IPS DF 4.7 (cell line): ENCODE results near the gene GRM1.
"Not testable (repeated sequence)": the region's sequence is repeated elsewhere in the genome, so short reads cannot be mapped to it uniquely, and the experiment has no call there.

Experiments used
- DNase-seq: peaks from one replicate; pipeline ENCODE4 v3.0.0-alpha.2; 2013; ENCODE audit warnings: low spot score; ENCODE audit errors: extremely low read depth

Gene GRM1

DNA sequence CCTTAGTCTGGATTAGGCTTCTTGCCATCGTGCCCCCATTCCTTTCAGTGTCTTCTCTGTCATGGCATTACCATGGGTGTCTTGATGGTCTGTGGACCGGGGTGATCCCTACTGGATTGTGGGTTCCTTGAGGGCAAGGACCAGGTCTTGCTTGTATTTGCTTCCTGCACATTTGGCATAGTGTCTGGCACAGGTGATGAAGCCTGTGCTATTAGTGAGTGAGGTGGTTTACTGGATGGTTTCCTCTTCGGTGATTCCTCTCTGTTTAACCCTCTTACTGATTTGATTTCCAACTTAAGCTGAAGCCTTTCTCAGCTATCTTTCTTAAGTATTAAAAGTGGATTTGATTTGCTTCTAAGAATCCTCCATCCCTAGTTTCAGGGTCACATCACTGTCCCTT is 162.3 kb downstream of the GRM1 start:
- no peak for DNase-seq

DNA sequence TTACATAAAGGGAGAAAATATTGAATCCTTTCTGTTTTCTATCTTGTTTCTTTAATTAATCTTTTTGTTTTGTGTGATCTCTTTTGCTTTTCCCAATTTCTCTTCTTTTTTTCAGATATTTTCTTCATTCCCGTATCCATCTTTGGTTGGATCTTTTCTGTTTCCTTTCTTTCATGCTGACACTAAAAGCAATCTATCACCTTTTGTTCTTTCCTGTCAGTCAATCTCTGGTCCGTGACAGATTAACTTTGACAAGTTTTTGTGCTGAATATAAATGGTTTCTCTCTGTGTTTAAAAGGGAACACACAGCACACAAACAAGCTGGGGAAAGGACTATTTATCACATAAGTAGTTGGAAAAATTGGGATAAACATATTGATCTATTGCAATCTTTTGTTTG is 162.8 kb downstream of the GRM1 start:
- DNase-seq = no peak

DNA sequence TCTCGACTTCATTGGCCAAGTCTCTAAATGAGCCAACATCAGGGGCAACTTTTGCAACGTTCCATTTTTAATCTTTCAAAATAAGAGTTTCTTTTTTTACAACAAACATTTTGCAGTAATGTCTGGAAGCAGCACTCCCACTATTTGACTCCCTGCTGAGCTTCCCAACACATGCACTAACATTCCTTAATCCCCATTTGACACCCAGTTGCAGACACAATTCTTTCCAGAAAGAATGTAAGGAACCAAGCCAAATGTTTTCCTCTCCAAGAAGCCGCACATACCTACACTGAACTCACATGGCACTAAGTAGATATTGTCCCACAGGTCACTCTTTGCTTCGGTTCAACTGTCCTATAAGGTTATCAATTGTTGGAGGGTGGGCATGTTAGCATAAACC is 165.6 kb downstream of the GRM1 start:
- DNase-seq = no peak

DNA sequence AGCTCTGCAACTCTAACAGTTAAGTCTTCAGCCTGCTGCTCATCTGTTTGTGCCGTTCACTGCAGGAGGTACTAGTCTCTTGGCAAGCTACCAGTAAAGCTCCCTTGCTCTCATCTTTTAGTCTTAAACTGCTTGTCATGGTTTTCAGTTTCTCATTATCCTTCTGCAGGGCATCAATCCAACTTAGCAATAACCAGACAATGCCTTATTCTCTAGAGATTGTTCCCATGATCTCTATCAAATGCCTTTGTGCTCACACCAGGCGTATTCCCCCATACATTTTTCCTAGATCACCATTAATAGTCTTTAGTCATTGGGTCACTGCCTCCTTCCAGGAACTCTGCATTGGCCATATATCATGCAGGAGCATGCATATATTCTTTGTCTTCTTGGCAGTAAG is 171.3 kb downstream of the GRM1 start:
- no peak for DNase-seq

DNA sequence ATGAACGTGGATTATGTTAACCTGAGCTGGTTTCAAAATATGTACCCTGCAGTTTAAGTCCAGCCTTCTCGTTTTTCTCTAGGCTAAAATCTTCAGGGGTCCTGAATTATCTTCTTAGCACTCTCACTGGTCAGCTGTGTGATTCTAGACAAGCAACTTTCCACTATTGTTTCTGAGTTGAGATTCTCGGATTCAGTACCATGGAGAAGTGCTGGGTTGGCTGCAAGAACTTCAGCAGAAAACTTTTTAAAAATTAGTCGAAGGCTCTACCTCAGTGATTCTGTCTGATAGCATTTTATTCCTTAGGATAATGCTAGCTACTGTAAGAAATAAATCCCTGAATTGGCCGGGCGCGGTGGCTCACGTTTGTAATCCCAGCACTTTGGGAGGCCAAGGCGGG is 173.7 kb downstream of the GRM1 start:
- no peak for DNase-seq

DNA sequence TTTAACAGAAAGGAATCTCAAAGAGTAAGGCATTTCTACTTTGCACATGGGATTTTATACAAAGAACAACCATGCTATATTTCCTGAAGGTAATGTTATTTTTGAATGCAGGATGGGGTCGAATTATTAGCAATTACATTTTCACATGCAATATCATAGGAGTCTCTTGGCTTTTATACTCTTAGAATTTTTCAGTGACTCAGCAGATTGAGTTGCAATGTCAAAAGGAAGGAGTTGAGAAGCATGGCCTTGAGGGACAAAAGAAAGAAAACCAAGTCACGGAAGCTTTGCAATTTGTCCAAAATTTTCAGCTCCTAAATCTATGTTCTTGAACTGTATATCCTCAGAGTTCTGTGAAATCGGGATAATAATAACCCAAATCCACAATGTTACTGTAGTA is 181.1 kb downstream of the GRM1 start:
- DNase-seq = no peak

DNA sequence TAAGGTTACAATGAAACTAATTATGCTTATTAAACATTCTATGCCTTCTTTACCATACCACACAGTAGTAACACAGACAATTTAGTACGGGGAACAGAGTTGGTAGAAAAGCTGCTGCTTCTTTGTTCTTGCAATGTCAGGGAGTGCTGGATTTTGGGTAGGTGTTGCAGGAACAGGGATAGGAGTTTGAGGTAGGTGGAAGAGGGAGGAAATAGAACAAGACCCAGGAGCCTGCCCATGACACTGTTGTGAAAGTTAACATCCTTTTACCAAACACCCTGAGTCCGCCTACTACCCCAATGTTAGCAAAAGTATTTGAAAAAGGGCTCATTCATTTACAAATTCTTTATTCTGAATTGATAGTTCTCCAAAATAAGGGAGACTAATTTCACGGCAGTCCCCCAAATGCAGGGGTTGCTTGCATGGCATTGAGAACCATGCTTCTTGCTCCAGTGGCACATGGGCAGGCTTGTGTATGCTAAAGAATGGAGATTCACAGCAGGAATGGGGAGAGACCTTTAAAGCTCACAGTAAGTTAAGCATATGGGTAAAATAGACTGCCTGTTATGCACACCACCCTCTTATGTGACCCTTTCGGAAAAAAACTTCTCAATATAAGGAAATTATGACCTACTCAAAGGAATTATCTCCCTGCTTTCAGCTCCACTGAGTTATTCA is 181.7 kb downstream of the GRM1 start:
- DNase-seq = no peak

DNA sequence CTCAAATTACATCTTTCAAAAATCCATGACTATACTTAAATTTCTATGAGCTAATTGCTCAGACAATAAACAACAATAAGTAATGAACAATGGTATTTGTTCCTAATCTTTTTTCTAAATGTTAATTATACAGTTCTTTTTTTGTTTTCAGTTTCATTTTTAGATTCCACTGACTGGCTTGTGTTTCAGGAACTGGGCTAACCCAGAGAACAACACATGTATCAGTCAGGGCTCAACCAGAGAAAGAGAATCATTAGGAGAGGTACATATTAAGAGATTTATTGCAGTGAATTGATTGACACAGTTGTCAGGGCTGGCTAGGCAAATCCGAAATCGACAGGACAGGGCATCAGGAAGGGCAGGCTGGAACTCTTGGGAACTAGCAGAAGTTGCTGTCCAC is 182.8 kb downstream of the GRM1 start:
- no peak for DNase-seq

DNA sequence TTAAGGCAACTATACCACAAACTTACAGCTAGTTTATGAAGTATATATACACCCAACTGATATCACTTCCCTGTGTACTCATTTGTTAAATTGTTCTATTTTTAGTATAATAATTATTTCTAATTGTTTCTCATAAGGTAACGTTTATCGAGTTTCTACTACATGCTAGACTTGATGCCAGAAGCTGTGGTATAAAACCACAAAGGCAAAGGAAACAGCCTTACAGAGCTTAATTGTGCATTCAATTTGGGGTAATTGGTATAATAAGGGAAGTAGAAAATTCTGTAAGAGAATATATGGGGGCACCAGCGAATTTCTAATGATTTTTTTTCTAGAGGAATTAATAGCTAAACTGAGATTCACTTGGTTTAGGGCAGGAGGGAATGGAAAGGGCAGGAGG is 183.9 kb downstream of the GRM1 start:
- no peak for DNase-seq

DNA sequence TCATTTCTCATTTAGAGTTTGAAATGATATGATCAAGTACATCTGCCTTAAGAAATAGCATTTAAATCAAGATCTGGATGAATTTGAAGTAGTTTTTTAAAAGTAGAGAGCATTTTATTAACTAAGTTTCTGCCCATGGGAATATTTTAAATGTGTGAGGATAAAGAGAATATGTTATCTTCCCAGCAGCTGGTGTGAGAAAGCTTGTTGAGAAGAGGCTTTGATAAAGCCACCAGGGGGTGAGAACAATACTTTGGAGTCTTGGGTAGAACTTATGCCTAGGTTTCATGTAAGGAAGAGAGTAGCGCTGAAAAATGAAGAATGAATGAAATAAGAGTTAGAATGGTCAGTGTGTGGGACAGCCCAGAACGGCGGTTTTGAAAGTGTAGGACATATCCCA is 190.2 kb downstream of the GRM1 start:
- DNase-seq = no peak

DNA sequence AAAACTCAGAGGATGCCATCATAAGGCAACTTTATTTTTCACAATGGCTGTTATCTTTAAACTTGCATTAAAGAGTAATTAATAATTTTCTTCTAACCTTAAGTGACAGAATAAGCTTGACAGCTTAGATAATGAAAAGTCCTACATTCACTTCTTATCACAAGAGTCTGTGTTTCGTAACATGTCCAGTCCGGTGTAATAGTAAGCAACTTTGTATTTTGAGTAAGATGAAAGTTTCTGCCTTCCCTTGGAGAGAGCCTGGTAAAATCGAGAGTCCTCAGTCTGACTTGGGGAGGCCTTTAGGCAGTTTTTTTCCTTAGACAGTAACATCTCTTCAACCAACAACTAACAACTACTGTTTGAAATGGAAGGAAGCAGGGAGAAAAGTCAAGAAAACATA is 195.6 kb downstream of the GRM1 start:
- DNase-seq = no peak

DNA sequence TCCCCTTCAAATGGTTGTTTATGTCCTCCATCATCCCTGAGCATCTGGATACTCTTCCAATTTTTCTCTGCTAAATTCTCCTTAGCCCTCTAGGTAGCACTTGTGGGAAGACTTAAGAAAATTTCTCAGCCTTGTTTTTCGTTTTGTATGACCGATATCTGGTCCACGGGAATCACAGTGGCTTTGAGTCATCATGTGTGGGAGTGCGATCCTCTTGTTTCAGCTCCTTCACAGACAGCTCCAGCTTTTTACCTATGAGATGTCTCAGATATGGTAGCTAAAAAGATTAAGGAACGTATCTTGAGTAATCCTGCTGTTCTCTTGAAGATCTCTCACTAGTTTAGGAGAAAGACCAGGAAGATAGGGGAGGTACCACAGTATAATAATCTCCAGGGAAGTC is 196.1 kb downstream of the GRM1 start:
- no peak for DNase-seq

DNA sequence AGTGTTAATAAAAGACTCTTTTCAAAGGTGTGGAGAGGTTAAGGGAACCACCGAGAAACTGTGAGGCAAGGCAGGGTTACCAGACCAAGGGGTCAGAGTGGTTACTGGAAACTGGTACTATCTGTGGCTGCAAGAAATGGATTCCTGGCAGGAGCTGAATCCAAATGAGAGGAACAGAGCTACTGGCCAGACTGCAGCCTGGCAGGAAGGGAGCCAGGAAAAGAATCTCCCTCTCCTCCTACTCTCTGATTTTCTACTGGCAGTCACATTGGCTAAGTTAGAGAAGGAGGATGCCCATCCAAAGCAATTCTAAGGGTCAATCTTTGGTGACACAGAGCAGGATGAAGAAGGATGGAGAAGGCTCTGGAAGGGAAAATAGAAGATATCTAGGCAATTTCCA is 211.5 kb downstream of the GRM1 start:
- no peak for DNase-seq

DNA sequence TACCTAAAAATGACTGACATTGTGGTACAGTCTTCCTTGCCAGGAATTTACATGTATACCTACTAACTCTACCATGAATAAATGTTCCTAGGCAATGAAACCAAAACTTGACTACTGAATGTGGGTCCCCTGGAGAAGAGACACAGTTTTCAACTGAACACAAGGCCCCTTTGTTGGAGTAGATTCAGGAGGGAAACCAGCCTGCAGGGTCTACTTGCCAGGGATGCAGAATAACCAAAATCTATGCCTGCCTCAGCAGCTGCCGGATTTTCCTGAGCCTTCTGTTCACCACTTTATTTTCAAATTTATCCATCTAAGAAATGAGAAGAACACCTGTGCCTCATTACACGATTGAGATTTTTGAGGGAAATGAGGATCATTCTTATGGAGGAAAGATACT is 211.9 kb downstream of the GRM1 start:
- no peak for DNase-seq

DNA sequence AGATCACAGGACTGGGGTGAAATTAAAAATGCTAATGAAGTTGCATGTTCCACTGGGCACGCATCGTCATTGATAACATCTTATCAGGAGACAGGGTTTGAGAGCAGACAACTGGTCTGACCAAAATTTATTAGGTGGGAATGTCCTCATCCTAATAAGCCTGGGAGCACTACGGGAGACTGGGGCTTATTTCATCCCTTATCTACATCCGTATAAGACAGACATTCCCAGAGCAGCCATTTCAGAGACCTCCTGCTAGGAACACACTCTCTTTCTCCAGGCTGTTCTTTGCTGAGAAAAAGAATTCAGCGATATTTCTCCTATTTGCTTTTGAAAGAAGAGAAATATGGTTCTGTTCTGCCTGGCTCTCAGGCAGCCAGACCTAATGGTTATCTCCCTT is 214.8 kb downstream of the GRM1 start:
- not testable (repeated sequence) for DNase-seq

DNA sequence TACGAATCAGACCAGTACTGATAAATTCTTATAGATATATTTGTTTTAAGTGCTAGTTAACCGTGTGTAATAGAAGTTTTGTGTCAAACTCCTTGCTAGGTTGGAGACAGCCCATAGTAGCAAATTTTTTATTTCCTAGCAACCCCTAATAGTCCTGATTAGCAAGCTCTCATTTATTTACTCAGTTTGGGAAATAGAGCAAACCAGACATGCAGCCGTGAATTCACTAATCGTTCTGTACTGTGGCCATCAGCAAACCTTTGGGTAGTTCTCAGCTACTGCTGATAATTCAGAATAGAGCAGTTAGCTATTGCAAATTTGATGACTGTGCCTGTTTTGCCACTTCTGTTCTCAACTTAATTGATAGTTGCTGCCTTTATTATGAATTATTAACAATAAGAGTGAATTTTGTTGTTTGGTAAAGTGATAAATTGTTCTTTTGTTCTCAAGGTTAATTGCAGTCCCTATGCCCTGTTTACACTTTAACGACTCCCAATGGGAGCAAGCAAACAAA is 215.8 kb downstream of the GRM1 start:
- no peak for DNase-seq

DNA sequence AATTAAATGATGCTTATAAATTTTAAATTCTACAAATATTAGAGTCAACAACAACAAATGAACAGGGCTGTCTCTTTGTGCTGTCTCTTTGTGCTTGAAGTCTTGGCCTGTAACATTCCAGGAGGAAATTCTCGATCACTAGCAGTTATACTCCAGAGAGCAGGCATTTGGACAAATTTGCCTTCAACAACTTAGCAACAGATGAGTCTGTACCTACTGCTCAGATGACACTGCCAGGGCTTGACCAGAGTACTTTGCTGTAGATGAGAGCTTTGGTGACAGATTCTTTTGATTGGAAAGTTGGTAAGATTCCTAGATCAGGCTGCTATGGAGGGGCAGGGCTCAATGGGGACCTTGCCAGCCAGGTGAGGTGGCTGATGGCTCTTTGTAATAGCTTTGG is 217.2 kb downstream of the GRM1 start:
- DNase-seq = no peak

DNA sequence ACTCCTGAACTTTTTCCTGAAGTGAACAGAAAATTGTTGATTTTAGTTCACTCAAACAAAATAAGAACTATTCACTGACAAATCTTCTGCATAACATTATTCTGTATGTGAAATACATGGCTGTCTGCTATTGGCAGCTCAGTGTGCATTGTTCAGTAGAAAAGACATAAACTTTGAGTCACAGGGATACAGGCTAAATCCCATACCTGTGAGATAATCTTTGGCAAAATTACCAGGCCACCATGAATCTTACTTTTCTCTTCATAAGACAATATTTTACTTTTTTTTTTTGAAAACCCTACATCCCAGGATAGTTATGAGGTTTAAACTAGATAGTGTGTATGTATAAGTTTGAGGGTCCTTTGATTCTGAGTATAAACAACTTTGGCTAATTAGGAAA is 224.8 kb downstream of the GRM1 start:
- no peak for DNase-seq

DNA sequence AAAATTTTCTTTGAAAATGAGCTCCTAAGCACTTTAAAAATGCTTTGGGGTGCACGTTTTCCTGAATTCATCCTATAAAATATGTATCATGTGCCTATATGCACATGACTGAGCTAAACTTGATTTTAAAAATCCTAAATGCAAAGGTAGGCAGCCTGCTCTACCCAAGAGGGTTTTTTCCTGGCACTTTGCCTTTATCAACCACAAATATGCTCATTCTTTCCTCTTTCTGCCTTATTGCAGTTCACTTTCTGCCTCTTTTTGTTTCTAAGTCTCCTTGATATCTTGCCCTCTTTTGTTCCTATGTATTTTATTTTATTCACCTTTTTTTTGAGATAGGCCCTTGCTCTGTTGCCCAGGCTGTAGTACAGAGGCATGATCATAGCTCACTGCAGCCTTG is 229.3 kb downstream of the GRM1 start:
- no peak for DNase-seq

DNA sequence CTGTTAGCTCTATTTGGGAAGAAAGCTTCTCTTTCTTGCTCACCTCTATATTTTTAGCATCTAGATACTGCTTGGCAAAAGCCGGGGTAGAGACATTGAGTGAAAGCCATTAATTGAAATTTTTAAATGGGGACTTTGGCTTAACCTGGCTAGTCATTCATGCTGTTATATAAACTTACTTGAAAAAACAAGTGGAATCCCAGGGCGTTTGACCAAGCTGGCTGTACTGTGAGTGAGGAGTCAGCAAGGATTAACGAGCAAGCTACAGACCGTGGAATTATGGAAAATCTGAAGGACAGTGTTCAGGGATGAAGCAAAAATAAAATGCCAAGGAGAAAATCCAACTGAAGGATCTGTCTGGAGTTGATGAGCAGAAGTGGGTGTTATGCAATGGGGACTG is 232.0 kb downstream of the GRM1 start:
- no peak for DNase-seq

DNA sequence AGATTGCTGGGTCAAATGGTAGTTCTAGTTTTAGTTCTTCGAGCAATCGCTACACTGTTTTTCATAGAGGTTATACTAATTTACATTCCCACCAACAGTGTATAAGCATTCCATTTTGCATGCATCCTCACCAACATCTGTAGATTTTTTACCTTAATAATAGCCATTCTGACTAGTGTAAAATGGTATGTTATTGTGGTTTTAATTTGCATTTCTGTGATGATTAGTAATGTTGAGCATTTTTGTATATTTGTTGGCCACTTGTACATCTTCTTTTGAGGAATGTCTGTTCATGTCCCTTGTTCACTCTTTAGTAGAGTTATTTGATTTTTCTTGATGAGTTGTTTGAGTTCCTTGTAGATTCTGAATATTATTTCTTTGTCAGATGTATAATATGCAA is 236.2 kb downstream of the GRM1 start:
- DNase-seq = no peak

DNA sequence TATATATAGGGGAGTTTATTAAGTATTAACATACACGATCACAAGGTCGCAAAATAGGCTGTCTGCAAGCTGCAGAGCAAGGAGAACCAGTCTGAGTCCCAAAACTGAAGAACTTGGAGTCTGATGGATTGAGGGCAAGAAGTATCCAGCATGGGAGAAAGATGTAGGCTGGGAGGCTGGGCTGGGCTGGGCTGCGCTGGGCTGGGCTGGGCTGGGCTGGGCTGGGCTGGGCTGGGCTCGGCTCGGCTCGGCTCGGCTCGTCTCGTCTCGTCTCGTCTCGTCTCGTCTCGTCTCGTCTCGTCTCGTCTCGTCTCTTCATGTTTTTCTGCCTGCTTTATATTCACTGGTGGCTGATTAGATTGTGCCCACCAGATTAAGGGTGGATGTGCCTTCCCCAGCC is 238.6 kb downstream of the GRM1 start:
- DNase-seq = no peak

DNA sequence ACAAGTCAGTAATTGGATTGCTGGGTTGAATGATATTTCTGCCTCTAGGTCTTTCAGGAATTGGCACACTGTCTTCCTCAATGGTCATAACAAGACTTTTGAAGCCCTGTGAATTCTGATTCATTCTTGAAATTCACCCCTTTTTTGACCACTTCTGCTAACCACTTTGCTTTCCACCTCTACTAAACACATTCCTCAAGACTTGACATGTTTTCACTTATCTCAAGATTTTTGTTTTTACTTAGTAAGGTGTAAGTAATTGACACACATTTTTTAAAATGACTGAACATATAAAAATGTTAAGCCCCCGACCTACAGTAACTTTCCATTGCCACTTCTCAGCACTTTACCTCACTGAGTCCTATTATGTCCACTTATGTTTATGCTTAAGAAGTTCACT is 239.1 kb downstream of the GRM1 start:
- DNase-seq = no peak

DNA sequence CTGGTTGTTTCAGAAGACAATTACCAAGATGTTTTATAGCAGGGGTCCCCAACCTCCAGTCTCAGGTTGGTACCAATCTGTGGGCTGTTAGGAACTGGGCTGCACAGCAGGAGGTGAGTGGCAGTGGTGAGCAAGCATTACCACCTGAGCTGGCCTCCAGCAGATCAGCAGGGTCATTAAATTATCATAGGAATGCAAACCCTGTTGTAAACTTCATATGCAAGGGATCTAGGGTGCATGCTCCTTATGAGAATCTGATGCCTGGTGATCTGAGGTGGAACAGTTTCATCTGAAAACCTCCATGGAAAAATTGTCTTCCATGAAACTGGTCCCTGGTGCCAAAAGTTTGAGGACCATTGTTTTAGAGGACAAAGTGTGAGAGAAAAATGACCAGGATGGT is 240.6 kb downstream of the GRM1 start:
- DNase-seq = no peak
